ENCODE measurements around the gene FOCAD.

Gene FOCAD

GRCh38 chr9:20689833-20690232, 5.8 kb downstream of the FOCAD start:
- no peaks in the 10 kb centered on the region for H3K36me3 ChIP-seq
- H3K4me1 ChIP-seq = no peaks in the 10 kb centered on the region
- no peaks in the 10 kb centered on the region for H3K27me3 ChIP-seq
- H3K9me3 ChIP-seq = no peaks in the 10 kb centered on the region
- no peak for DNase-seq
- no peak for TF ChIP-seq CTCF (IDR thresholded peaks at IDR 0.05; ENCODE audit: low read depth, low read length)
- H3K4me3 ChIP-seq (ENCODE audit: low read depth, low read length) = no peak overlapping the region

GRCh38 chr9:20692554-20692953, 8.5 kb downstream of the FOCAD start:
- Histone ChIP-seq H3K4me1 (no peaks in the 10 kb centered on the region), H3K9me3 (no peaks in the 10 kb centered on the region), H3K36me3 (no peaks in the 10 kb centered on the region), H3K4me3 (ENCODE audit: low read depth, low read length) (no peak overlapping the region), H3K27me3 (no peaks in the 10 kb centered on the region)
- no peak for TF ChIP-seq CTCF (IDR thresholded peaks at IDR 0.05; ENCODE audit: low read depth, low read length)
- no peak for DNase-seq

GRCh38 chr9:20693068-20693467, 9.0 kb downstream of the FOCAD start:
- H3K9me3 ChIP-seq = no peaks in the 10 kb centered on the region
- no peaks in the 10 kb centered on the region for H3K36me3 ChIP-seq
- no peaks in the 10 kb centered on the region for H3K4me1 ChIP-seq
- no peak for TF ChIP-seq CTCF (IDR thresholded peaks at IDR 0.05; ENCODE audit: low read depth, low read length)
- no peaks in the 10 kb centered on the region for H3K27me3 ChIP-seq
- no peak for DNase-seq
- H3K4me3 ChIP-seq (ENCODE audit: low read depth, low read length) = no peak overlapping the region

GRCh38 chr9:20694248-20694647, 10.2 kb downstream of the FOCAD start:
- Histone ChIP-seq H3K4me1 (no peaks in the 10 kb centered on the region), H3K4me3 (ENCODE audit: low read depth, low read length) (no peak overlapping the region), H3K27me3 (no peaks in the 10 kb centered on the region), H3K9me3 (no peaks in the 10 kb centered on the region), H3K36me3 (no peaks in the 10 kb centered on the region)
- no peak for DNase-seq
- TF ChIP-seq CTCF (IDR thresholded peaks at IDR 0.05; ENCODE audit: low read depth, low read length) = no peak

- H3K36me3 ChIP-seq = no peaks in the 10 kb centered on the region
- no peaks in the 10 kb centered on the region for H3K9me3 ChIP-seq
- no peaks in the 10 kb centered on the region for H3K27me3 ChIP-seq
- TF ChIP-seq CTCF (IDR thresholded peaks at IDR 0.05; ENCODE audit: low read depth, low read length) = no peak
- no peak for DNase-seq
- H3K4me3 ChIP-seq (ENCODE audit: low read depth, low read length) = no peak overlapping the region
- no peaks in the 10 kb centered on the region for H3K4me1 ChIP-seq
Measured at GRCh38 chr9:20697021-20697719, 13.1 kb downstream of the FOCAD start.

- Histone ChIP-seq H3K4me1 (no peaks in the 10 kb centered on the region), H3K36me3 (no peaks in the 10 kb centered on the region), H3K9me3 (no peaks in the 10 kb centered on the region), H3K27me3 (no peaks in the 10 kb centered on the region), H3K4me3 (ENCODE audit: low read depth, low read length) (no peak overlapping the region)
- TF ChIP-seq CTCF (IDR thresholded peaks at IDR 0.05; ENCODE audit: low read depth, low read length) = no peak
- DNase-seq = no peak
Measured at GRCh38 chr9:20698782-20699181, 14.7 kb downstream of the FOCAD start.
